VCaP (cell line): ENCODE measurements around the gene XRN2.

Source experiments
- H3K27ac ChIP-seq: fragments of 450-650 bp; 2 replicates; pipeline ENCODE4 v1.5.1; 2017
- CTCF ChIP-seq: fragments of 450-650 bp; conservative IDR thresholded peaks from 2 replicates; pipeline ENCODE4 v1.5.1; 2017; ENCODE audit warnings: mild to moderate bottlenecking, moderate library complexity

XRN2 gene

GRCh38 chr20:21301940-21302663 lies 1.0 kb upstream of the XRN2 start:
- H3K27ac ChIP-seq, result peak overlapping the region; percentile 98

GRCh38 chr20:21302664-21303060 lies 469 bp upstream of the XRN2 start:
- TF ChIP-seq CTCF, result no peak
- peak overlapping the region; percentile 98 for H3K27ac ChIP-seq

More at GRCh38 chr20:21301940-21302663, 1.0 kb upstream of the XRN2 start:
- TF ChIP-seq CTCF, result no peak

DNA sequence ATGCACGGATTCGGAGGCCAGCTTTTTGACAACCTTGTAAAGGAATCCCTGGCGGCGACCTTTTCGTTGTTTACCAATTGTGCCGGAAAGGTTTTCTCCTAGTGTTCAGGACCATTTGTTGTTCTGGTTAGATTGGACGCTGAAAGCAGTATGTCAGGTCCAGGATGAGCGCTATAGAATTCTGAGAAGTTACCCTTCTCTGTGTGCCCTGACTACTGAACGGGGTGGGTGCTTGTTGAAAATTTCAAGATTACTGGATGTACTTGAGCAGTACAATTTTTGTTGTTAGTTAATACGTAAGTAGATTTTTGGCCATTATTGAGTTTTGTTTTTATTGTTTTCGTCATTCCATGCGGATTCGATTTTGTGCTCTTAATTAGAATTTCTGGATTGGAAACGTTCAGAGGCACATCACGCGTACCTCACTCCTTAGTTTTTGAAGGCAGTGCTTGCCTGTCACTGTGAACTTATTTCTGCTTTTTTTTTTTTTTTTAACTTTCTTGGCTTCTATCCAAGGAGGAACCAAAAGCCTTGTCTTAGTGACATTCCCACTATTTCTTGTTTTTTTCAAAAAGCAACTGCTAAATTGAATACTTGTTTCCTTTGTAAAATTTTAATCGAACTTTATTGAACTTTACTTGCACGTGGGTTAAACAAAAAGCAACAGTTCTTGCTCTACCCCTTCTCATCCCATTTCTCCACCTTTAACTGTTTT lies 898 bp downstream of the XRN2 start:
- peak overlapping the region; percentile 98 for H3K27ac ChIP-seq
- no peak for TF ChIP-seq CTCF

DNA sequence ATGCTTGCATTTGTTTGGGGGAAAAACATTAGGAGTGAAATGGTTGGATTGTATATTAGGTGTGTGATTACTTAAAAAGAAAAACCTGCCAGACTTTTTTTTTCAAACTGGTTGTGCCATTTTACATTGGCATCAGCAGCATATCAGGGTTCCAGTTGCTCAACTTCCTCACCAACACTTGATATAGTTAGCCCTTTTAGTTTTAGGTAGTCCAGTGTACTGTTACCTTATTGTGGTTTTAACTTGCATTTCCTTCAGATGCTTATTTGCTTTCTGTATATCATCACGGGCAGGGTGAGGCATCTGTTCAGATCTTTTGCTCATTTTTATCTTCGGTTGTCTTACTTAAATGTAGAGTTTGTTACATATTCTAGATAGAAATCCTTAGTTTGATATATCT lies 5.2 kb downstream of the XRN2 start:
- no peak for TF ChIP-seq CTCF
- peak overlapping the region; percentile 76; the same call in 1 of the 2 replicates for H3K27ac ChIP-seq

DNA sequence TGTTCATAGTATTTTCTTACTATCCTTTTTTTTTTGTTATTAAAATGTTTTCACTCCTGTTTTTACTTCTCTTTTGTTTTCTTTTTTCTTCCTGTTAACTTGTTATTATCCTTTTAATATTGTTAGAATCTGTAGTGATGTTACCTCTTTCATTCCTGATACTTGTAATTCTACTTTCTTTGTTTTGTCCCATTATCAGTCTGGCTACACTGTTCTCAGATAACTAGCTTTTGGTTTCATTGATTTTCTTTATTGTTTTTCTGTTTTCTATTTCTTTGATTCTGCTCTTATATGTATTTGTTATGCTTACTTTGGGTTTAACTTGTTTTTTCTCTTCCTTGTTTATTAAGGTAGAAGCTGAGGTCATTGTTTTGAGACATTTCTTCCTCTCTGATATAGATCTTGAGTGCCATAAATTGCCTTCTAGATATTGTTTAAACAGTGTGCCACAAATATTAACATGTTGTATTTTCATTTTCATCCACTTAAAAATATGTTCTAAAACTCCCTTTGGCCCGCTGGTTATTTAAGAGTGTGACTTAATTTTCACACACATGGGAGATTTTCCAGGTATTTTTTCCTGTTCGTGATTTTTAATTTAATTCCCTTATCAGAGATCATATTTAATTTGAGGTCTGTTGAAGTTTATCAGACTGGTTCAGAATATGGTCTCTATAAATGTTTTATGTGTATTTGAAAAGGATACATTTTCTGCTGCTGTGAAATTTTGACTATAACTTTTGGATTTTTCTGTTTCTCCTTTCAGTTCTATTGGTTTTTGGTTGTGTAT lies 6.7 kb downstream of the XRN2 start:
- H3K27ac ChIP-seq, result peak overlapping the region; percentile 76
- TF ChIP-seq CTCF, result no peak

- TF ChIP-seq CTCF, result no peak
- peak overlapping the region; percentile 76; the same call in 1 of the 2 replicates for H3K27ac ChIP-seq
Observed at GRCh38 chr20:21312813-21313474, 9.8 kb downstream of the XRN2 start.
